Lower lobe of right lung (tissue), 2 donors: ENCODE measurements around the gene INO80. TPM values are rescaled to one million over a fixed set of nuclear protein-coding genes. Genes with fewer than 3 reads are reported as not detected.

Source experiments
- ATAC-seq, 2 donors: fragments of 200-7000 bp; cut with Tn5 transposase; one replicate each; pipeline ENCODE4 v1.9.1; 2020 to 2022; ENCODE audit warnings: mild to moderate bottlenecking in 2 of 2, moderate library complexity in 2 of 2
- DNase-seq: peaks from one replicate; pipeline ENCODE4 v3.0.0-alpha.2; 2020
- H3K27ac ChIP-seq: fragments of 200-600 bp; one replicate; pipeline ENCODE4 v1.8.0; 2022
- H3K27me3 ChIP-seq: fragments of 200-600 bp; one replicate; pipeline ENCODE4 v1.8.0; 2022; ENCODE audit warnings: low read depth
- H3K36me3 ChIP-seq: fragments of 200-600 bp; one replicate; pipeline ENCODE4 v1.8.0; 2022; ENCODE audit warnings: mild to moderate bottlenecking
- H3K4me1 ChIP-seq: fragments of 200-600 bp; one replicate; pipeline ENCODE4 v1.8.0; 2022
- H3K4me3 ChIP-seq: fragments of 200-600 bp; one replicate; pipeline ENCODE4 v1.8.0; 2022; ENCODE audit warnings: mild to moderate bottlenecking
- H3K9me3 ChIP-seq: fragments of 200-600 bp; one replicate; pipeline ENCODE4 v1.8.0; 2022
- intact Hi-C: fragments of 100-400 bp; cut with DNase I; formaldehyde crosslinking; loops from one replicate; pipeline ENCODE4 v1.11.0; 2022
- total RNA-seq: library from RNA; stranded (reverse); fragmentation: NEBNext Ultra II Directional; extraction: Animal tissue kit (Norgen Biotek cat#: 25700); gene quantifications from one replicate; pipeline ENCODE4 v1.2.1, GENCODE V29; 2021
- TF ChIP-seq, protein P1 (sequence below): fragments of 200-600 bp; IDR thresholded peaks from one replicate; pipeline ENCODE4 v1.8.0; 2022; ENCODE audit warnings: antibody characterized with exemption, mild to moderate bottlenecking
- donor health status: DM: no; HTN: yes; CAD: no; lungs with severe emphysema.

Gene INO80
- total RNA-seq, 1 donor from 2014 or later, result 25.0 TPM

GRCh38 chr15:40995656-40996055 lies 120.4 kb downstream of the INO80 start:
- H3K4me3 ChIP-seq, result no peak overlapping the region
- H3K27me3 ChIP-seq, result no peaks in the 10 kb centered on the region
- peaks cover 80% of the 10 kb centered on the region for H3K36me3 ChIP-seq
- no peaks in the 10 kb centered on the region for H3K9me3 ChIP-seq
- intact Hi-C loops, result no loop called here
- H3K27ac ChIP-seq, result no peak overlapping the region
- ATAC-seq (no peak), DNase-seq (no peak)
- TF ChIP-seq, protein P1, sequence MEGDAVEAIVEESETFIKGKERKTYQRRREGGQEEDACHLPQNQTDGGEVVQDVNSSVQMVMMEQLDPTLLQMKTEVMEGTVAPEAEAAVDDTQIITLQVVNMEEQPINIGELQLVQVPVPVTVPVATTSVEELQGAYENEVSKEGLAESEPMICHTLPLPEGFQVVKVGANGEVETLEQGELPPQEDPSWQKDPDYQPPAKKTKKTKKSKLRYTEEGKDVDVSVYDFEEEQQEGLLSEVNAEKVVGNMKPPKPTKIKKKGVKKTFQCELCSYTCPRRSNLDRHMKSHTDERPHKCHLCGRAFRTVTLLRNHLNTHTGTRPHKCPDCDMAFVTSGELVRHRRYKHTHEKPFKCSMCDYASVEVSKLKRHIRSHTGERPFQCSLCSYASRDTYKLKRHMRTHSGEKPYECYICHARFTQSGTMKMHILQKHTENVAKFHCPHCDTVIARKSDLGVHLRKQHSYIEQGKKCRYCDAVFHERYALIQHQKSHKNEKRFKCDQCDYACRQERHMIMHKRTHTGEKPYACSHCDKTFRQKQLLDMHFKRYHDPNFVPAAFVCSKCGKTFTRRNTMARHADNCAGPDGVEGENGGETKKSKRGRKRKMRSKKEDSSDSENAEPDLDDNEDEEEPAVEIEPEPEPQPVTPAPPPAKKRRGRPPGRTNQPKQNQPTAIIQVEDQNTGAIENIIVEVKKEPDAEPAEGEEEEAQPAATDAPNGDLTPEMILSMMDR, result no peak
- H3K4me1 ChIP-seq, result no peaks in the 10 kb centered on the region

DNA sequence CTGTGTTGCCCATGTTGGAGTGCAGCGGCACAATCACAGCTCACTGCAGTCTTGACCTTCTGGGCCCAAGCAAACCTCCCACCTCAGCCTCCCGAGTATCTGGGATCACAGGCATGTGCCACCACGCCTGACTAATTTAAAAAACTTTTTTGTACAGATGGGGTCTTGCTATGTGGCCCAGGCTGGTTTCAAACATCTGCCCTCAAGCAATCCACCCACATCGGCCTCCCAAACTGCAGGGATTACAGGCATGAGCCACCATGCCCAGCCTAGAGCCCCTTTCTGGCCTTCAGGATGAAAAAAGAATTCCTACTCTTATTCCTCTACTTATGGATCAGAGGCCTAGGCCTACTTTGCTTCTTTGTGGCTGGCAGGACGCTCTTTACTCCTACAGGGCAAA lies 123.3 kb downstream of the INO80 start:
- no peak overlapping the region for H3K27ac ChIP-seq
- intact Hi-C loops, result no loop called here
- no peaks in the 10 kb centered on the region for H3K4me1 ChIP-seq
- H3K9me3 ChIP-seq, result no peaks in the 10 kb centered on the region
- no peak for ATAC-seq
- peaks cover 78% of the 10 kb centered on the region for H3K36me3 ChIP-seq
- TF ChIP-seq, protein P1, result no peak
- no peak for DNase-seq
- no peaks in the 10 kb centered on the region for H3K27me3 ChIP-seq
- no peak overlapping the region for H3K4me3 ChIP-seq

DNA sequence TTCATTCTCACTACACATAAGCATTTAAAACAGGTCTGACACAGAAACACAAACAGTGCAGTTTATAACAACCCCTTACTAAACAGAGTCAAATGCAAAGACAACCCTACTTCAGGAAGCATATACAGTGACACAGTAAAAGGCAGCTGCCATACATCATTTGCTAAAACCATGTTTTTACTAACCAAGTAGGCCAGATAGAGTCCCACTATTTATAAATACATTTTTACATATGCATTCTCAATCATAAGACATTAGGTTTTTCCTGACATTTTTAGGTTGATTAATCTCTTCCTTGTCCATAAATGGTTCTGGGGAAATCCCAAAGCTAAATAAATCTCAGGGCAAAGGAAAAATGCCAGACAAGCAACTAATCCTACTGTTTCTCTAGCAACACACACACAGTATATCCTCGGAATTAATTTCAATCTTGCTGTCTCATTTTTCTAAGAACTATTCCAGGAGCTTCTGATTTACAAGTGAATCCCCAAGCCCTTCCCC lies 123.8 kb downstream of the INO80 start:
- ATAC-seq, result no peak

GRCh38 chr15:40991355-40991754 lies 124.7 kb downstream of the INO80 start:
- intact Hi-C loops, result no loop called here
- peaks cover 78% of the 10 kb centered on the region for H3K36me3 ChIP-seq
- DNase-seq (no peak), ATAC-seq (no peak)
- no peaks in the 10 kb centered on the region for H3K9me3 ChIP-seq
- no peaks in the 10 kb centered on the region for H3K27me3 ChIP-seq
- TF ChIP-seq, protein P1, result no peak
- no peaks in the 10 kb centered on the region for H3K4me1 ChIP-seq
- H3K4me3 ChIP-seq, result no peak overlapping the region
- no peak overlapping the region for H3K27ac ChIP-seq

More for the DNA sequence above, 123.8 kb downstream of the INO80 start:
- DNase-seq, result no peak
- Histone ChIP-seq H3K4me1 (no peaks in the 10 kb centered on the region), H3K27ac (no peak overlapping the region), H3K36me3 (peaks cover 78% of the 10 kb centered on the region), H3K9me3 (no peaks in the 10 kb centered on the region), H3K27me3 (no peaks in the 10 kb centered on the region), H3K4me3 (no peak overlapping the region)
- intact Hi-C loops, result no loop called here
- TF ChIP-seq, protein P1, result no peak

- Histone ChIP-seq H3K27ac (no peak overlapping the region), H3K4me3 (no peak overlapping the region), H3K36me3 (peaks cover 78% of the 10 kb centered on the region), H3K4me1 (no peaks in the 10 kb centered on the region), H3K9me3 (no peaks in the 10 kb centered on the region), H3K27me3 (no peaks in the 10 kb centered on the region)
- no peak for ATAC-seq
- no peak for DNase-seq
- TF ChIP-seq, protein P1, result no peak
- intact Hi-C loops, result no loop called here
Observed at GRCh38 chr15:40990789-40991188, 125.3 kb downstream of the INO80 start.

DNA sequence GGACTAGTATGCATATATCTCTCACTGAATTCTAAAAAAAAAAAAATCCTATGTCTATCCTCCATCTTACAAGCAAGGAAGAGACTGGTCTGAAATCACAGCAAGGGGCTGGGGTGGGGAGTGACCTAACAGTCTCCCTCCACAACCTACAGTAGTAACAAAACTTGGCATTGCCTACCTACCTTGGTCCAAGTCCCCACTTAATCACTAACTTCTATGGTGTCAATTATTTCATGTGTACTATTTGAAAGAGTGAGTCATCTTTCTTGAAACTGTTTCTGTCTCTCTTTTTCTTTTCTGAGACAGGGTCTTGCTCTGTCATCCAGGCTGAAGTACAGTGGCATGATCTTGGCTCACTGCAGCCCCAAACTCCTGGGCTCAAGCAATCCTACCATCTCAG lies 126.0 kb downstream of the INO80 start:
- ATAC-seq (no peak), DNase-seq (no peak)
- intact Hi-C loops, result no loop called here
- Histone ChIP-seq H3K4me3 (no peak overlapping the region), H3K4me1 (no peaks in the 10 kb centered on the region), H3K9me3 (no peaks in the 10 kb centered on the region), H3K27ac (no peak overlapping the region), H3K36me3 (peaks cover 78% of the 10 kb centered on the region), H3K27me3 (no peaks in the 10 kb centered on the region)
- TF ChIP-seq, protein P1, result no peak
